OCI-LY7 (cell line): ENCODE results near the gene SLC44A2. TPM values are rescaled to one million over a fixed set of nuclear protein-coding genes. Genes with fewer than 3 reads are reported as not detected.

ENCODE experiments used
- BruUV-seq: library from RNA; stranded (reverse); fragments of 400-500 nt; replicated peaks from 2 replicates; lab custom pipeline; 2021; lab: Mats Ljungman, UMichigan
- CTCF ChIA-PET: fragments of 300-600 bp; sonication (Branson Sonifier 250); formaldehyde crosslinking; loops from one replicate; lab custom pipeline; 2022; ENCODE audit warnings: antibody characterized with exemption; ENCODE audit not compliant: unreplicated experiment; lab: Charles Lee
- POLR2A ChIA-PET: fragments of 300-600 bp; sonication (Branson Sonifier 250); formaldehyde crosslinking; loops from one replicate; lab custom pipeline; 2022; ENCODE audit warnings: antibody characterized with exemption; lab: Charles Lee
- DNase-seq: peaks from one replicate; pipeline ENCODE4 v3.0.0-alpha.2; 2015; ENCODE audit warnings: low spot score
- H2AFZ ChIP-seq: fragments of 200-600 bp; sonication (generic), shearing (Covaris generic); 2 replicates; pipeline ENCODE4 v1.6.1; 2014; ENCODE audit warnings: mild to moderate bottlenecking, antibody characterized with exemption, low read length, moderate library complexity
- H3K27ac ChIP-seq: fragments of 200-600 bp; sonication (generic); 2 replicates; pipeline ENCODE4 v1.5.1; 2014; ENCODE audit warnings: mixed run types, low read depth, mild to moderate bottlenecking, moderate library complexity, low read length, inconsistent platforms; ENCODE audit not compliant: poor library complexity, severe bottlenecking
- H3K36me3 ChIP-seq: fragments of 200-600 bp; sonication (generic); 2 replicates; pipeline ENCODE4 v1.6.1; 2014; ENCODE audit warnings: mild to moderate bottlenecking, antibody characterized with exemption, low read length, moderate library complexity, mixed read lengths; ENCODE audit not compliant: insufficient read depth
- H3K4me1 ChIP-seq: fragments of 200-600 bp; sonication (generic); 2 replicates; pipeline ENCODE4 v1.5.1; 2014; ENCODE audit warnings: mild to moderate bottlenecking, low read length; ENCODE audit not compliant: insufficient read depth, poor library complexity, severe bottlenecking
- H3K4me2 ChIP-seq: fragments of 200-600 bp; sonication (generic); 2 replicates; pipeline ENCODE4 v1.6.1; 2014; ENCODE audit warnings: mild to moderate bottlenecking, low read length
- H3K4me3 ChIP-seq: fragments of 200-600 bp; sonication (generic); 2 replicates; pipeline ENCODE4 v1.5.1; 2014; ENCODE audit warnings: mild to moderate bottlenecking, low read depth, low read length; ENCODE audit not compliant: poor library complexity, severe bottlenecking
- H3K79me2 ChIP-seq: fragments of 200-600 bp; sonication (generic); 2 replicates; pipeline ENCODE4 v1.6.1; 2016; ENCODE audit warnings: low read depth, mild to moderate bottlenecking, low read length, moderate library complexity, mixed read lengths; ENCODE audit not compliant: insufficient read depth
- H3K9me2 ChIP-seq: fragments of 200-600 bp; sonication (generic); 2 replicates; pipeline ENCODE4 v1.6.1; 2016; ENCODE audit warnings: mild to moderate bottlenecking, low read length, mixed read lengths; ENCODE audit not compliant: insufficient read depth
- H3K9me3 ChIP-seq: fragments of 200-600 bp; sonication (generic); 2 replicates; pipeline ENCODE4 v1.6.1; 2014; ENCODE audit warnings: mild to moderate bottlenecking, mixed run types, low read length, mixed read lengths
- H4K20me1 ChIP-seq: fragments of 200-600 bp; sonication (generic); 2 replicates; pipeline ENCODE4 v1.6.1; 2014; ENCODE audit warnings: mild to moderate bottlenecking, antibody characterized with exemption, low read length, moderate library complexity, mixed read lengths; ENCODE audit not compliant: insufficient read depth
- EZH2phosphoT487 ChIP-seq: fragments of 200-600 bp; sonication (generic); IDR thresholded peaks from 2 replicates; pipeline ENCODE4 v1.6.1; 2018; ENCODE audit warnings: low read depth, borderline replicate concordance, mild to moderate bottlenecking, mixed run types, antibody characterized with exemption, low read length, moderate library complexity, mixed read lengths
- intact Hi-C: fragments of 100-400 bp; cut with micrococcal nuclease; formaldehyde crosslinking; loops from one replicate; pipeline ENCODE4 v1.10.0; 2022; ENCODE audit not compliant: unreplicated experiment
- total RNA-seq, 2 experiments: library from RNA; depleted of rRNA in 1 of 2; stranded (reverse); fragments of >200 nt in 1 of 2; shearing (Covaris generic) in 1 of 2; gene quantifications; 2 replicates each; pipeline ENCODE4 v1.2.3, GENCODE V29; 2014 to 2022
- TF ChIP-seq, protein P1 (sequence below): fragments of 200-600 bp; sonication (generic); conservative IDR thresholded peaks from 2 replicates; pipeline ENCODE4 v1.5.1; 2014; ENCODE audit warnings: mild to moderate bottlenecking, antibody characterized with exemption, low read length, moderate library complexity, mixed read lengths

Gene SLC44A2
- total RNA-seq, 2 experiments from 2014 or later, result 115 to 197 TPM

DNA sequence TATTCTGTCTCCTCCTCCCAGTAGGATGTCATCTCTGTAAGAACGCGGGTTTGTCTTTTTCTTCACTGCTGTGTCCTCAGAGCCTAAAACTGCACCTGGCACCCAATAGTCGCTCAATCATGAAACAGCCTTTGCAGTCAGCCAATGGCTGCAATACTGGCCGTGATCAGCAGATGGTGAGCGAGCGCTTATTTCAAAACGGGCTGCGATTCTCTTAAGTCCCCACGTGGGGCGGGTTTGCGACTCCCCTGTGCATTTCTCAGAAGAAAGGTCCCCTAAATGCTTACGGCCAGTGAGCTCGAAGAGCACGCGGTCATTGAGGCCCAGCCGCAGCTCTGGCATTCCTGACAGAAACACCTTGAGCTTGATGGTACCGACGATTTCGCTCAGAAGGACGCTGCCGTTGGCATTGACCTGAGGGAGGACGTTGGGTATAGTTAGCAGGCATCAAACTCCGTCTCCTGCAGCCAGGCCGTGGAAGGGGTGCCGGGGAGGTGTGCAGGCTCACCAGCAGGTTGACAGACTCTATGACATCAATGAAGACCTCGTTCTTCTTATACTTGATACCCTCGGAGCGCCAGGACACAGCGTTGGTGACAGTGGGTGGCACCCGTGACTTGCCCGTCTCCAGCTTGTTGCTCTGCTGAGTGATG is 44.2 kb upstream of the SLC44A2 start:
- Histone ChIP-seq H3K4me1 (peaks cover 31% of the 10 kb centered on the region), H3K9me3 (no peaks in the 10 kb centered on the region), H3K4me2 (peak overlapping the region; percentile 48; the same call in 1 of the 2 replicates), H3K79me2 (no peaks in the 10 kb centered on the region), H3K4me3 (no peak overlapping the region), H3K9me2 (no peaks in the 10 kb centered on the region), H3K36me3 (no peaks in the 10 kb centered on the region), H4K20me1 (no peaks in the 10 kb centered on the region), H3K27ac (no peak overlapping the region), H2AFZ (peak overlapping the region; percentile 60; the same call in 1 of the 2 replicates)
- intact Hi-C loops, result loop anchor here (1.0 to 2.0 kb wide), 4 partner anchors 22 to 118 kb away; no protein-coding TSS in a partner anchor
- peak; percentile 98 for DNase-seq
- TF ChIP-seq, protein P1, sequence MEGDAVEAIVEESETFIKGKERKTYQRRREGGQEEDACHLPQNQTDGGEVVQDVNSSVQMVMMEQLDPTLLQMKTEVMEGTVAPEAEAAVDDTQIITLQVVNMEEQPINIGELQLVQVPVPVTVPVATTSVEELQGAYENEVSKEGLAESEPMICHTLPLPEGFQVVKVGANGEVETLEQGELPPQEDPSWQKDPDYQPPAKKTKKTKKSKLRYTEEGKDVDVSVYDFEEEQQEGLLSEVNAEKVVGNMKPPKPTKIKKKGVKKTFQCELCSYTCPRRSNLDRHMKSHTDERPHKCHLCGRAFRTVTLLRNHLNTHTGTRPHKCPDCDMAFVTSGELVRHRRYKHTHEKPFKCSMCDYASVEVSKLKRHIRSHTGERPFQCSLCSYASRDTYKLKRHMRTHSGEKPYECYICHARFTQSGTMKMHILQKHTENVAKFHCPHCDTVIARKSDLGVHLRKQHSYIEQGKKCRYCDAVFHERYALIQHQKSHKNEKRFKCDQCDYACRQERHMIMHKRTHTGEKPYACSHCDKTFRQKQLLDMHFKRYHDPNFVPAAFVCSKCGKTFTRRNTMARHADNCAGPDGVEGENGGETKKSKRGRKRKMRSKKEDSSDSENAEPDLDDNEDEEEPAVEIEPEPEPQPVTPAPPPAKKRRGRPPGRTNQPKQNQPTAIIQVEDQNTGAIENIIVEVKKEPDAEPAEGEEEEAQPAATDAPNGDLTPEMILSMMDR, result peak; percentile 100
- no peak for TF ChIP-seq EZH2phosphoT487
- ChIA-PET CTCF (interaction anchor here (0.7 to 2.0 kb wide), 5 partner anchors 23 to 119 kb away, joined by 3 to 39 read pairs (median 5); no protein-coding TSS in a partner anchor), POLR2A (interaction anchor here (0.6 to 2.6 kb wide), 9 partner anchors 22 to 305 kb away, joined by 3 to 22 read pairs (median 4); partner anchors contain the start of gene ATG4D)
- BruUV-seq, result no TSS peak

DNA sequence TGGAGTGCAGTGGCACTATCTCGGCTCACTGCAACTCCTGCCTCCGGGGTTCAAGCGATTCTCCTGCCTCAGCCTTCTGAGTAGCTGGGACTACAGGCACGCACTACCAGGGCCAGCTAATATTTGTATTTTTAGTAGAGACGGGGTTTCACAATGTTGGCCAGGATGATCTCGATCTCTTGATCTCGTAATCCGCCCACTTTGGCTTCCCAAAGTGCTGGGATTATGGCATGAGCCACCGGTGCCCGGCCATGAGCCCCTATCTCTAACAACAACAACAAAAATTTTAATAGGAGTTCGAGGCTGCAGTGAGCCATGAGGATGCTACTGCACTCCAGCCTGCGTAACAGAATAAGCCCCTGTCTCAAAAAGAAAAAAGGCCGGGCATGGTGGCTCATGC is 43.3 kb upstream of the SLC44A2 start:
- no peak for DNase-seq
- ChIA-PET CTCF (interaction anchor here (0.6 to 2.0 kb wide), 4 partner anchors 22 to 118 kb away, joined by 4 to 39 read pairs (median 14); no protein-coding TSS in a partner anchor), POLR2A (interaction anchor here (0.6 to 2.6 kb wide), 5 partner anchors 11 to 1728 kb away, joined by 3 to 22 read pairs (median 4); no protein-coding TSS in a partner anchor)
- TF ChIP-seq EZH2phosphoT487, result no peak
- TF ChIP-seq, protein P1, result no peak
- Histone ChIP-seq H3K79me2 (no peaks in the 10 kb centered on the region), H3K27ac (no peak overlapping the region), H2AFZ (no peak overlapping the region), H3K9me3 (no peaks in the 10 kb centered on the region), H3K4me2 (no peak overlapping the region), H3K4me3 (no peak overlapping the region), H3K9me2 (no peaks in the 10 kb centered on the region), H3K4me1 (peaks cover 31% of the 10 kb centered on the region), H3K36me3 (no peaks in the 10 kb centered on the region), H4K20me1 (no peaks in the 10 kb centered on the region)
- intact Hi-C loops, result no loop called here
- BruUV-seq, result no TSS peak
